HFFc6 (cell line): ENCODE results near the gene MEX3B. TPM values are rescaled to one million over a fixed set of nuclear protein-coding genes. Genes with fewer than 3 reads are reported as not detected.

Source experiments
- DNase-seq: peaks from one replicate; pipeline ENCODE4 v3.0.0-alpha.2; 2018
- H3K27ac Mint-ChIP-seq: 2 replicates; pipeline ENCODE4 v1.8.0; 2020; ENCODE audit warnings: mild to moderate bottlenecking, mixed read lengths
- H3K27me3 Mint-ChIP-seq: 2 replicates; pipeline ENCODE4 v1.8.0; 2021; ENCODE audit warnings: mild to moderate bottlenecking, moderate library complexity, mixed read lengths; ENCODE audit not compliant: insufficient read depth
- H3K36me3 Mint-ChIP-seq: 2 replicates; pipeline ENCODE4 v1.8.0; 2021; ENCODE audit warnings: low read depth, mixed read lengths
- H3K4me1 Mint-ChIP-seq: 2 replicates; pipeline ENCODE4 v1.8.0; 2020; ENCODE audit warnings: low read depth, mixed read lengths
- H3K4me3 Mint-ChIP-seq: 2 replicates; pipeline ENCODE4 v1.8.0; 2020; ENCODE audit warnings: mild to moderate bottlenecking, moderate library complexity, mixed read lengths
- H3K9me3 Mint-ChIP-seq: 2 replicates; pipeline ENCODE4 v1.8.0; 2020; ENCODE audit warnings: mild to moderate bottlenecking, mixed read lengths
- CTCF ChIP-seq: fragments of 200-600 bp; sonication (generic); IDR thresholded peaks from 2 replicates; pipeline ENCODE4 v1.5.0; 2021; ENCODE audit warnings: antibody characterized with exemption, mild to moderate bottlenecking
- long read RNA-seq: library from polyadenylated mRNA; unstranded; transcript quantifications from one replicate; pipeline ENCODE4 v2.0.0, GENCODE V29; 2019
- total RNA-seq, 6 experiments: library from RNA; stranded (reverse); fragmentation: NEBNext Ultra II Directional; extraction: Animal tissue kit (Norgen Biotek cat#: 25700); gene quantifications; 2 replicates in 1 of 6; 3 replicates in 5 of 6; pipeline ENCODE4 v1.2.3, GENCODE V29; 2021

The MEX3B gene
- total RNA-seq: 1 to 10 TPM; 4.0 to 5.4 (median 4.9) TPM
- long read RNA-seq, full-length matches to known transcripts: 2 of 2 reads
- long read RNA-seq, partial matches to known transcripts: 0 of 2 reads
- long read RNA-seq, other reads (novel, unspliced or antisense): 0 of 2 reads

DNA sequence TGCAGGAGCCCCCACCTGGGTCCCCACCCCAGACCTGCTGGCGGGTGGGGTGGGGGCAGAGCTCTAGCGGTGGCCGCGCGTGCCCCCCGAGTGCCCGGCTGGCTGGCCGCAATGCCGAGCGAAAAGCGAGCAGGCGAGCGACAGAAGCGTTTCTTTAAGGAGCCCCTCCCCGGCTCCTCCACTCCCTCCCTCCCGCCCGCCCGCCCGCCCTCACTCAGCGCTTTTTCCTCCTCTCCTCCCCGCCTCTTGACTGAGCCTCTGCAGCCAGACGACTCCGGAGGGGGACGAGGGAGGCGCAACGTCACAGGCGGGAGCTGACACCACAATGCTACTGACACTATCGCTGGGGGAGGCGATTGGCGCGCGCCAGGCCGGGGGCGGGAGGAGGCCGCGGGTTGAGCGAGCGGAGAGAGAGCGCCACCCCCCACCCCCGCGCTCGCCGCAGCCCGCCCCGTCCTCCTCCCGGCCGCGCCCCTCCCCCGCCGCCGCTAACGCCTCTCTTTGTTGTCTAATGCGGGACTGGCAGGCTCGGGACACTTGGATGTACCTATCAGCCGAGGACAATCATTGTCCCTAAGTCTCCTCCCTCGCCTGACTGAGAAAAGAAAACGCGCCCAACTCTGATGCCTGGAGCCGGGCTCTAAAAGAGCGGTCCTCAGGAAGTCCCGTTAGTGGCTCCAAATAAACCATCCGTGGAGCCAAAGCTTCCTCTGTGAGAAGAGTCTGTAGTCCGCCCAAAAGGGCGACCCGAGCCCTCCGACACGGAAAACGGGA is at the start of gene MEX3B:
Gene MEX3B, minus strand, starts transcription at position 127 of the 774 bp plus-strand sequence. CDS start 313 bp downstream, outside the sequence.
- H3K27ac Mint-ChIP-seq: peak within 1 kb of the TSS; percentile 84
- peak; percentile 97 for DNase-seq
- peak within 1 kb of the TSS; percentile 97 for H3K4me3 Mint-ChIP-seq
- peaks cover 16% of the 10 kb centered on the region for H3K4me1 Mint-ChIP-seq
- no peaks in the 10 kb centered on the region for H3K9me3 Mint-ChIP-seq
- no peak for TF ChIP-seq CTCF
- peaks cover 15% of the 10 kb centered on the region for H3K27me3 Mint-ChIP-seq
- 0 out of 2 replicates have a peak, but pooled peaks cover 4% of the 10 kb centered on the region for H3K36me3 Mint-ChIP-seq

DNA sequence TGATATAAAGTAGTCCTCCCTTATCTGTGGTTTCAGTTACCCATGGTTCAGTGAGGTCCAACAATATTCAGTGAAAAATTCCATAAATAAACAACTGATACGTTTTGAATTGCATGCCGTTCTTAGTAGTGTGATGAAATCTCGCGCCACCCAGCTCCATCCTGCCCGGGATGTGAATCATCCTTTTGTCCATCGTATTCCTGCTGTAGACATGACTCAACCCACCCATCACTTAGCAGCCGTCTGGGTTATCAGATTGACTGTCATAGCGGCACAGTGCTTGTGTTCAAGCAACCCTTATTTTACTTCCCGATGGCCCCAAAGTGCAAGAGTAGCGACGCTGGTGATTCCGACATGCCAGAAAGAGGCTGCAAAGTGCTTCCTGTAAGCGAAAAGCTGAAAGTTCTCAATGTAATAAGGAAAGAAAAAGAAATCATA is 48.0 kb upstream of the MEX3B start:
- DNase-seq: peak; percentile 89
- Mint-ChIP-seq H3K9me3 (peaks cover 4% of the 10 kb centered on the region; the same call in 1 of the 2 replicates), H3K27ac (peak overlapping the region; percentile 78), H3K27me3 (peaks cover 5% of the 10 kb centered on the region; the same call in 1 of the 2 replicates), H3K4me3 (peak overlapping the region; percentile 79), H3K4me1 (peaks cover 22% of the 10 kb centered on the region), H3K36me3 (peaks cover 4% of the 10 kb centered on the region; the same call in 1 of the 2 replicates)
- no peak for TF ChIP-seq CTCF

DNA sequence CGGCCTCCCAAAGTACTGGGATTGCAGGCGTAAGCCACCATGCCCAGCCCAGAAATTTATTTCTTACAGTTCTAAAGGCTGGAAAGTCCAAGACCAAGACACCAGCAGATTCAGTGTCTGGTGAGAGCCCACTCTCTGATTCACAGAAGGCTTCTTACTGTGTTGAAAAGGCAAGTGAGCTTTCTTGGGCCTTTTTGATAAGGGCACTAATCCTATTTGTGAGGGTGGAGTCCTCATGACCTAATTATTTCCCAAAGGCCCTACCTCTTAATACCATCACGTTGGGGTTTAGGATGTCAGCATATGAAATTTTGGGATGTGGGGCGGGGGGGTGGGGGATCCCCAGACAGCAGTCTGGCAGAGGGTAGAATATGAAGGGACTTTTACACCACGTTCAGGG is 47.5 kb upstream of the MEX3B start:
- H3K9me3 Mint-ChIP-seq: peaks cover 4% of the 10 kb centered on the region; the same call in 1 of the 2 replicates
- no peak overlapping the region for H3K4me3 Mint-ChIP-seq
- peaks cover 4% of the 10 kb centered on the region; the same call in 1 of the 2 replicates for H3K36me3 Mint-ChIP-seq
- peak overlapping the region; percentile 78; the same call in 1 of the 2 replicates for H3K27ac Mint-ChIP-seq
- peaks cover 22% of the 10 kb centered on the region for H3K4me1 Mint-ChIP-seq
- DNase-seq: no peak
- peaks cover 5% of the 10 kb centered on the region; the same call in 1 of the 2 replicates for H3K27me3 Mint-ChIP-seq
- TF ChIP-seq CTCF: no peak

DNA sequence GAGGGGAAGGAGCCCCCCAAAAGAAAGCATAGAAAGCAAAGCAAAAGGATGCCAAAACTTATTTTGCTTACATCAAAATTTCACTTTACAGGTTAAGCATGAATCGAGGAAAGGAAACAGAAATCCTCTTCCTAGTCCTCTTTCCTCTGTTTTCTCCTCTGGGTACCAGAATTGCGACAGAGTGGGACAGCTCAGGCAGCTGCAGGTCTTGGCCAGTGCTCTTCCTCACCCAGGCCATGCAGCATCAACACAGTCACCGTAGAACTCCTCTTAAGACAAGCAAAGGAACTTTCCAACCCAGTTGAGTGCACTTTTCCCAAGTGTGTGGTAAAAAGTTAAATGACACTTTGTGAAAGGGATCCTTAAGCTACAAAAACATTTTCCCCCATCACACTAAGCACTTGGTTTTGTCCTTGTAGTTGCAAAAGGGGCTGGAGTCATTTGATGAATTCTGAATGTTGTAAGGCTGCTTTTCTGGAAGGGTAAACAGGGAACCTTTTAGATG is 45.9 kb upstream of the MEX3B start:
- Mint-ChIP-seq H3K4me1 (peaks cover 22% of the 10 kb centered on the region), H3K27me3 (peaks cover 5% of the 10 kb centered on the region; the same call in 1 of the 2 replicates), H3K9me3 (peaks cover 4% of the 10 kb centered on the region; the same call in 1 of the 2 replicates)

More for the DNA sequence above, 45.9 kb upstream of the MEX3B start:
- no peak for DNase-seq
- TF ChIP-seq CTCF: no peak
- no peak overlapping the region for H3K4me3 Mint-ChIP-seq
- no peak overlapping the region for H3K27ac Mint-ChIP-seq
- 0 out of 2 replicates have a peak, but pooled peaks cover 4% of the 10 kb centered on the region for H3K36me3 Mint-ChIP-seq
